SKM-1 treated with dmso at 0.1 percent for 144 hours (cell line): ENCODE data around the gene LTBP1.
"Not testable (repeated sequence)": the region's sequence is repeated elsewhere in the genome, so short reads cannot be mapped to it uniquely, and the experiment has no call there.

Experiments used
- DNase-seq: peaks from one replicate; lab custom pipeline; 2025; ENCODE audit not compliant: unreplicated experiment; lab: John Stamatoyannopoulos, UW

Gene LTBP1

GRCh38 chr2:33216508-33217182 lies 269.9 kb downstream of the LTBP1 start:
- no peak for DNase-seq

- DNase-seq = no peak
These were observed 270.7 kb downstream of the LTBP1 start for GRCh38 chr2:33217406-33217805.

- DNase-seq = no peak
These were observed 272.4 kb downstream of the LTBP1 start for GRCh38 chr2:33219114-33219513.

- peak; percentile 53 for DNase-seq
These were observed 273.1 kb downstream of the LTBP1 start for GRCh38 chr2:33219850-33220275.

GRCh38 chr2:33220533-33220932 lies 273.8 kb downstream of the LTBP1 start:
- DNase-seq = no peak

- no peak for DNase-seq
These were observed 274.5 kb downstream of the LTBP1 start for GRCh38 chr2:33221046-33221784.

GRCh38 chr2:33222309-33222708 lies 275.6 kb downstream of the LTBP1 start:
- no peak for DNase-seq

GRCh38 chr2:33223856-33224255 lies 277.1 kb downstream of the LTBP1 start:
- no peak for DNase-seq

GRCh38 chr2:33225350-33225749 lies 278.6 kb downstream of the LTBP1 start:
- no peak for DNase-seq

- DNase-seq = no peak
These were observed 279.8 kb downstream of the LTBP1 start for GRCh38 chr2:33226546-33226945.

- no peak for DNase-seq
These were observed 282.9 kb downstream of the LTBP1 start for GRCh38 chr2:33229646-33230045.

- DNase-seq = no peak
These were observed 283.4 kb downstream of the LTBP1 start for GRCh38 chr2:33230195-33230594.

- DNase-seq = no peak
These were observed 284.1 kb downstream of the LTBP1 start for GRCh38 chr2:33230842-33231241.

- DNase-seq = not testable (repeated sequence)
These were observed 288.8 kb downstream of the LTBP1 start for GRCh38 chr2:33235559-33235958.

GRCh38 chr2:33236482-33237385 lies 290.0 kb downstream of the LTBP1 start:
- no peak for DNase-seq

- DNase-seq = no peak
These were observed 291.4 kb downstream of the LTBP1 start for GRCh38 chr2:33238111-33238510.

GRCh38 chr2:33240178-33240577 lies 293.4 kb downstream of the LTBP1 start:
- no peak for DNase-seq

GRCh38 chr2:33241072-33241471 lies 294.3 kb downstream of the LTBP1 start:
- no peak for DNase-seq

- DNase-seq = no peak
These were observed 294.8 kb downstream of the LTBP1 start for GRCh38 chr2:33241581-33241980.

GRCh38 chr2:33242845-33243244 lies 296.1 kb downstream of the LTBP1 start:
- DNase-seq = no peak

- DNase-seq = no peak
These were observed 299.7 kb downstream of the LTBP1 start for GRCh38 chr2:33246432-33246831.

- DNase-seq = no peak
These were observed 300.6 kb downstream of the LTBP1 start for GRCh38 chr2:33247365-33247764.
